ENCODE results near the gene NPIPB2. TPM values are rescaled to one million over a fixed set of nuclear protein-coding genes. Genes with fewer than 3 reads are reported as not detected.
"Not testable (repeated sequence)": the region's sequence is repeated elsewhere in the genome, so short reads cannot be mapped to it uniquely, and the experiment has no call there.

The NPIPB2 gene
- 0.61 and 1.2 TPM in 2 replicates for total RNA-seq (2014; rRNA removed; shearing (Covaris generic))
- polyA plus RNA-seq (2015; cell fraction: cytosol; rRNA removed), result 3.0 TPM in 1 of 2 replicates, not detected in the other
- polyA plus RNA-seq (2015; cell fraction: nucleus; rRNA removed), result 28.8 and 43.4 TPM in 2 replicates

DNA sequence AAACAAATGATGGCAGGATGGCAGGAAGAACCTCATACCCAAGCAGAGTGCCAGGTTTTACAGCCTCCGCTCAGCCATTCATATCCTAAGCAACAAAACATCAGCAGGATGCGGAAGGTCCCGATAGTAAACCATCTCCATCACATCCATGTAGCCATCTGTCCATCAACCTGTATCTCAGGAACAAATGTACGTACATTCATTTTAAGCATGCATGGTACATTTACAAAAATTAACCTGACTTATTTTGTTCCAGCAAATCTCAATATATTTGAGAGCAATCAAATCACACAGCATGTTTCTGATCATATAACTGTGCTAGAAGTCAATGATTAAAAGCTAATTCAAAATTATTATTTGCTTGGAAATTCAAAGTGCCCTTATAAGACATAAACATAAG is at the start of gene NPIPB2:
Gene NPIPB2 (minus strand): TSS at position 101 of the 400 bp plus-strand sequence. CDS start 0 bp downstream, at position 101.
- in situ Hi-C loops (cut with HindIII; ENCODE audit: low pct_unique_long_range_greater_than_20kb, low sequenced_read_pairs); DNase-seq (ENCODE audit: low read depth, low spot score): not testable (repeated sequence)

- DNase-seq (ENCODE audit: low read depth, low spot score), result no peak
- in situ Hi-C loops (cut with HindIII; ENCODE audit: low pct_unique_long_range_greater_than_20kb, low sequenced_read_pairs), result no loop called here
Observed at GRCh38 chr16:11990702-11991390, 49.0 kb upstream of the NPIPB2 start.

DNA sequence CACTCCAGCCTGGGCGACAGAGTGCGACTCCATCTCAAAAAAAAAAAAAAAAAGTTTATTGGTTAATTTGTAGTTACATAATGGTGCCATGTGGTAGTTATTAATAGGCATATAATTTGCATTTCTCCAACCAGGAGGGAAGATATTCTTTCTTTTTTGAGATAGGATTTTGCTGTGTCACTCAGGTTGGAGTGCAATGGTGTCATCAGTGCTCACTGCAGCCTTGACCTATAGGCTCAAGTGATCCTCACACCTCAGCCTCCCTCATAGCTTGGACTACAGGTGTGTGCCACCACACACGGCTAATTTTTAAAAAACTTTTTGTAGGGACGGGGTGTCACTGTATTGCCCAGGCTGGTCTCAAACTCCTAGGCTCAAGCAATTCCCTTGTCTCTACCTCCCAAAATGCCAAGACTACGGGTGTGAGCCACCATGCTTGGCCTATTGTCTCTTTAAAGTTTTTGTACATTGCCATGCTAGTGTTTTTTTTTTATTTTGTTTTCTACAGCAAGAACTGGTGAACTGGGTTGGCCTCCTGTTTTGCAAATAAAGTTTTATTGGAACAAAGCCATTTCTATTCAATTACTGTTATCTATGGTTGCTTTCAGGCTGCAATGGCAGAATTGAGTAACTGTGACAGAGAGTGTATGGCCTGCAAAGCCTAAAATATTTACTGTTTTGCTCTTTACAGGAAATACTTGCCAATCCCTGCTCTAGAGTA is 46.6 kb upstream of the NPIPB2 start:
- in situ Hi-C loops (cut with HindIII; ENCODE audit: low pct_unique_long_range_greater_than_20kb, low sequenced_read_pairs), result no loop called here
- DNase-seq (ENCODE audit: low read depth, low spot score), result no peak

GRCh38 chr16:11986521-11987057 is 44.7 kb upstream of the NPIPB2 start:
- in situ Hi-C loops (cut with HindIII; ENCODE audit: low pct_unique_long_range_greater_than_20kb, low sequenced_read_pairs), result no loop called here

DNA sequence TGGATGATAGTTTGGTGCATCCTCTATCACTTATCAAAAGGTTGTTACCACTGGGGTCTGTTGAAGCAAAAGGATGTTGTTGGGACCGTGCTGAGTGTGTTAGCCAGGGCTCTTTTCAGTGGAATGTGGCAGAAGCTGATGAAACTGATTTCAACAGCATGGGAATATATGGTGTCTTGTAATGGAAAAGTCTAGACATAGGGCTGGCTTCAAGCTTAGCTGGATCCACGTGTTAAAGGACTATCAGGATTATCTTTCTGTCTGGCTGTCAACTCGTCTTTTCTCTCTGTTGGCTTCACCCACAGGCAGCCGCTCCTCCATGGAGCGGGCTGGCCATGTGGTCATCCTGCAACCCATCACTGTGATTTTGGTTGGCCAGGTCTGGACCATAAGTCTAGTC is 43.4 kb upstream of the NPIPB2 start:
- in situ Hi-C loops (cut with HindIII; ENCODE audit: low pct_unique_long_range_greater_than_20kb, low sequenced_read_pairs), result no loop called here
- DNase-seq (ENCODE audit: low read depth, low spot score), result no peak

More at GRCh38 chr16:11986521-11987057, 44.7 kb upstream of the NPIPB2 start:
- DNase-seq (ENCODE audit: low read depth, low spot score), result no peak

GRCh38 chr16:11980136-11980844 is 38.4 kb upstream of the NPIPB2 start:
- DNase-seq (ENCODE audit: low read depth, low spot score), result no peak
- in situ Hi-C loops (cut with HindIII; ENCODE audit: low pct_unique_long_range_greater_than_20kb, low sequenced_read_pairs), result no loop called here

DNA sequence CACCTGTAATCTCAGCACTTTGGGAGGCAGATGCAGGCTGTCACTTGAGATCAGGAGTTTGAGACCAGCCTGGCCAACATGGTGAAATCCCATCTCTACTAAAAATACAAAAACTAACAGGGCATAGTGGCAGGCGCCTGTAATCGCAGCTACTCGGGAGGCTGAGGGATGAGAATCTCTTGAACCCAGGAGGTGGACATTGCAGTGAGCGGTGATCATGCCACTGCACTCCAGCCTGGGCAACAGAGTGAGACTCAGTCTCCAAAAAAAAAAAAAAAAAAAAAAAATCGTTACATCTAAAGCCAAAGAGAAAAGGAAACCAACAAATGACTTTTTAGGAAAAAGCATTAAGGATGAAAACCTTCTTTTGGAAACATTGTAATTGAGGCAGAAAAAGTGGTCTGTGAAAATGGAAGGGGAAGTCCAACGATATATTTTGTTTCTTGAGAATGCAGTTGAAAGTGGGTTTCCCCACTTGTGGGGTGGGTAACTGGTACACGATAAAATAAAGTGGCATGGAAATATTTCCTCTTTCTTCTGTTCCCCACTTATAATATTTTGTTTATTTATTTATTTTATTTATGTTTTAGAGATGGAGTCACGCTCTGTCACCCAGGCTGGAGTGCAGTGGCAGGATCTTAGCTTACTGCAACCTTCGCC is 37.3 kb upstream of the NPIPB2 start:
- in situ Hi-C loops (cut with HindIII; ENCODE audit: low pct_unique_long_range_greater_than_20kb, low sequenced_read_pairs), result no loop called here
- DNase-seq (ENCODE audit: low read depth, low spot score), result no peak

DNA sequence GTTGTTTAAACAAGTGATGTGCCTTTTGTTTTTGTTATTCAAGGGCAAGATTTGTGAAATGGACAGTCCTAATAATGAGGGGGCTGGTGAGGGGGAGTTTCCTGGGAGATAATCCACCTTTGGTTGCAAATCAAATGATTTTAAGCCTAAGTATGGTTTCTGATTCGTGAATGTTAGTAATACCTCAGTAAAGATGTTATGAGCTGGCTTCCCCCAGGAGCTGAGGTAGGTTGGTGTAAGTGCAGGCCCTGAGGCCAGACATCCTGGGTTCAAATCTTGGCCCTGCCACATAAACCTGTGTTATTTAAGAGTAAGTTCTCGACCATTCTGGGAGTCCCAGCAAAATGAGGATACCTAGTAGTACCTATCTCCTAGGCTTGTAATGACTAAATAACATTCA is 36.2 kb upstream of the NPIPB2 start:
- in situ Hi-C loops (cut with HindIII; ENCODE audit: low pct_unique_long_range_greater_than_20kb, low sequenced_read_pairs), result no loop called here
- DNase-seq (ENCODE audit: low read depth, low spot score), result no peak

DNA sequence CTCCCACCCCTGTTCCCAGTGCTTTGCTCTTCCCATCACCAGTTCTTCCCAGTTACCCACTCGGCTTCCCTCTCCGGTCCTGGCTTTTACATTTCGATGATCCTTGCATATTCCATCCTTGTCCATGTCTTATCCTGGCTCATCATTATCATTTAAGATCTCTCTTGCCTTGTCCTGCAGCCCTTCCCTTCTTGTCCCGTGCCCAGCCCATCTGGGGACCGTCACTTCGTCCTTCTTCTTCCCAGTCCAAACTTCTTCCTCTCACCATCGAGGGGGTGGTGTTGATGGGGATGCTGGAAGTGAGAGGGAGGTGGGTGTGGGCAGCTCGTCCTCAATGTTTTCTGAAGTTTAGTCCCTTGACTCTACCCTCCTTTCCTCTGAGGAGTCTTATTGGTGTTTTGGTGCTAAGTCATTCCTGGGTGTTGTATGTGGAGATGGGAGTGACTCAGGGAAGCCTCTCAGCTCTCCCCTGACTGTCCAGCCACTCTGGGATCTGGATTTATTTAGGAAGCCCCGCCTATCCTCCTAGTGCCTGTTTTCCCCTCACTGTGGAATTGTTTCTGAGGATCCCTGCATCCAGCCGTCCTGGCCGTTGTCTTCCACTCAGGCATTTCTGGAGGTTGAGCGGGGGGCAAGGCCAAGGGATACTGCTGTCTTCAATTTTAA is 35.7 kb upstream of the NPIPB2 start:
- DNase-seq (ENCODE audit: low read depth, low spot score), result peak; percentile 37
- in situ Hi-C loops (cut with HindIII; ENCODE audit: low pct_unique_long_range_greater_than_20kb, low sequenced_read_pairs), result no loop called here

GRCh38 chr16:11976850-11977375 is 35.1 kb upstream of the NPIPB2 start:
- in situ Hi-C loops (cut with HindIII; ENCODE audit: low pct_unique_long_range_greater_than_20kb, low sequenced_read_pairs), result no loop called here
- no peak for DNase-seq (ENCODE audit: low read depth, low spot score)

DNA sequence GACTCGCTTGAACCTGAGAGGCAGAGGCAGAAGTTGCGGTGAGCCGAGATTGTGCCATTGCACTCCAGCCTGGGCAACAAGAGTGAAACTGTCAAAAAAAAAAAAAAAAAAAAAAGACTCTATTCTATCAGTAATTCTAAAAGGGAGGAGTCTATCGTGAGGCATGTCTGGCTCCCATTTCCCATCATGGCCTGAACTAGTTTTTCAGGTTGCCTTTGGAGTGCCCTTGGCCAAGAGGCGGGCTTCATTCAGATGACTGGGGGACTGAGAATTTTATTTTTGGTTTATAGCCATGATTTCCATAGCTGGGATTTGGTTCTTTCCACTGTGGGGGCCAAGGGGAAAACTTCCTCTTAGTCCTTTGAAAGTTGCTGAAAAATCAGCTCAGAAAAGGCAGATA is 31.2 kb upstream of the NPIPB2 start:
- in situ Hi-C loops (cut with HindIII; ENCODE audit: low pct_unique_long_range_greater_than_20kb, low sequenced_read_pairs), result no loop called here
- no peak for DNase-seq (ENCODE audit: low read depth, low spot score)

GRCh38 chr16:11972128-11972527 is 30.3 kb upstream of the NPIPB2 start:
- in situ Hi-C loops (cut with HindIII; ENCODE audit: low pct_unique_long_range_greater_than_20kb, low sequenced_read_pairs), result no loop called here
- peak; percentile 49 for DNase-seq (ENCODE audit: low read depth, low spot score)

- DNase-seq (ENCODE audit: low read depth, low spot score); in situ Hi-C loops (cut with HindIII; ENCODE audit: low pct_unique_long_range_greater_than_20kb, low sequenced_read_pairs): not testable (repeated sequence)
Observed at GRCh38 chr16:11970292-11970691, 28.4 kb upstream of the NPIPB2 start.

DNA sequence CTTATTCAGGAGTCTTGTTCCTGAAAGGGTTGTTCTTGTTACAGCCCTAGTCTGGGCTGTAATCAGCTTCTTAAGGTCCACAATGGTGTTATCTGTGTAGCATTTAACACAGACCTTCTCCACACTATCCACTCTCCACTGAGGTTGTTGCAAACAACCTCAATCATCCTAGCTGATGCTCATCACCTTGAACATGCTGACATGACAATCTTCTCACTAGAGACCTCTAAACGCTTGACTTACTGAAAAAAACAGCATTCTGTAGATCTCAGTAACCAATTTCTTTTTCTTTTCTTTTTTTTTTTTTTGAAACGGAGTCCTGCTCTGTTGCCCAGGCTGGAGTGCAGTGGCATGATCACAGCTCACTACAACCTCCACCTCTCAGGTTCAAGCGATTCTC is 26.7 kb upstream of the NPIPB2 start:
- in situ Hi-C loops (cut with HindIII; ENCODE audit: low pct_unique_long_range_greater_than_20kb, low sequenced_read_pairs), result no loop called here

DNA sequence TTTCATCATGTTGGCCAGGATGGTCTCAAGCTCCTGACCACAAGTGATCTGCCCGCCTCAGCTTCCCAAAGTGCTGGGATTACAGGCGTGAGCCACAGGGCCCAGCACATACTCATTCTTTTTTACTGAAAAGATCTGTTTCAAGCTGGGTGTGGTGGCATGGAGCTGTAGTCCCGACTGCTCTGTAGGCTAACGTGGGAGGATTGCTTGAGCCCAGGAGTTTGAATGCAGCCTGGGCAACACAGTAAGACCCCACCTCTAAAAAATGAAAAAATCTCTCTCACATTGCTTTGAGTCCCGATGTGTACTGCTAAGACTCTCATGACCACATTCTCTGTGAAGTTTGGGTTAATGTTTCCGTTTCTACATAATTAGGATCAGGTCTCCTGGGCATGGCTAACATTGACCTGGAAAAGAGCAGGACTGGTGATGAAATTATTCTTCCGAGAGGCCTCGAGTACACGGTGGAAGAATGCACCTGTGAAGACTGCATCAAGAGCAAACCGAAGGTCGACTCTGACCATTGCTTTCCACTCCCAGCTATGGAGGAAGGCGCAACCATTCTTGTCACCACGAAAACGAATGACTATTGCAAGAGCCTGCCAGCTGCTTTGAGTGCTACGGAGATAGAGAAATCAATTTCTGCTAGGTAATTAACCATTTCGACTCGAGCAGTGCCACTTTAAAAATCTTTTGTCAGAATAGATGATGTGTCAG is 25.5 kb upstream of the NPIPB2 start:
- in situ Hi-C loops (cut with HindIII; ENCODE audit: low pct_unique_long_range_greater_than_20kb, low sequenced_read_pairs), result no loop called here
- DNase-seq (ENCODE audit: low read depth, low spot score), result no peak

More for the DNA sequence above, 26.7 kb upstream of the NPIPB2 start:
- no peak for DNase-seq (ENCODE audit: low read depth, low spot score)

DNA sequence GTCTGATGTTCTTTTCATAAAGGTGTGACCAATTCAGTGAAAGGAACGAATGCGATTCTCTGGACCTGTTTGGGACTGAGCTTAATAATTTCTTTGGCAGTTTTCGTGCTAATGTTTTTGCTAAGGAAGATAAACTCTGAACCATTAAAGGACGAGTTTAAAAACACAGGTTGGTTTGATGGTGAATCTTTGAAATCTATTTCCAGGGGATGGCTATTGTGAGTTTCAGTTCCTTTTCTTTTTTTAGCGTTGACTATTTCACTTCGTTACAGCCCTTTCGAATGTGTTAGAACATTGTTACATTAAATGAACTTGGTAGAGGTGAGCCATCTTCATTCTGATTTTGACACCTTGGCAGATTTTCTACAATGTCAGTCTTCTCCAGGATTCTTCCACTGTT is 24.3 kb upstream of the NPIPB2 start:
- DNase-seq (ENCODE audit: low read depth, low spot score), result no peak
- in situ Hi-C loops (cut with HindIII; ENCODE audit: low pct_unique_long_range_greater_than_20kb, low sequenced_read_pairs), result no loop called here
